Endothelial cell of umbilical vein (primary cell): Measurements from ENCODE around the gene RPH3AL. TPM values are rescaled to one million over a fixed set of nuclear protein-coding genes. Genes with fewer than 3 reads are reported as not detected.

Experiments
- BruUV-seq: library from RNA; stranded (reverse); fragments of 400-500 nt; replicated peaks from 2 replicates; lab custom pipeline; 2021; lab: Mats Ljungman, UMichigan
- CTCF ChIA-PET: fragments of 300-600, 350-600 bp; sonication (Branson Sonifier 250); formaldehyde crosslinking; loops from one replicate; lab custom pipeline; 2021; ENCODE audit warnings: antibody characterized with exemption, inconsistent platforms; lab: Charles Lee
- POLR2A ChIA-PET: fragments of 300-600, 350-600 bp; sonication (Branson Sonifier 250); formaldehyde crosslinking; loops from one replicate; lab custom pipeline; 2021; ENCODE audit warnings: antibody characterized with exemption, inconsistent platforms; lab: Charles Lee
- DNase-seq: peaks from one replicate; pipeline ENCODE4 v3.0.0-alpha.2; 2011; ENCODE audit warnings: low read depth, low spot score
- FAIRE-seq: peaks from 2 replicates; lab custom pipeline; 2011; peaks lifted over from hg19 to GRCh38; lab: Jason Lieb, UNC
- H2AFZ ChIP-seq: 2 replicates; pipeline ENCODE4 v1.6.0; 2012; ENCODE audit warnings: low read depth, low read length, control low read depth, inconsistent platforms
- H3K27ac ChIP-seq: 2 replicates; pipeline ENCODE4 v1.5.1; 2011; ENCODE audit warnings: low read depth, mild to moderate bottlenecking, control low read depth, low read length, moderate library complexity; ENCODE audit not compliant: insufficient read depth
- H3K27me3 ChIP-seq, 2 experiments: 2 replicates each; pipeline versions ENCODE4 v1.6.0 to v1.6.1; 2011; ENCODE audit warnings: low read length in 2 of 2, mixed read lengths in 1 of 2; ENCODE audit not compliant: control insufficient read depth in 2 of 2, insufficient read depth in 2 of 2
- H3K36me3 ChIP-seq, 2 experiments: 2 replicates in 1 of 2; 3 replicates in 1 of 2; pipeline ENCODE4 v1.5.1; 2011; ENCODE audit warnings: low read length in 2 of 2, mild to moderate bottlenecking in 1 of 2, moderate library complexity in 1 of 2; ENCODE audit not compliant: control insufficient read depth in 2 of 2, insufficient read depth in 2 of 2; ENCODE audit errors: extremely low read depth in 1 of 2
- H3K4me1 ChIP-seq: 3 replicates; pipeline ENCODE4 v1.5.1; 2011; ENCODE audit warnings: mild to moderate bottlenecking, low read length; ENCODE audit not compliant: control insufficient read depth, insufficient read depth; ENCODE audit errors: extremely low read depth
- H3K4me2 ChIP-seq: 2 replicates; pipeline ENCODE4 v1.6.1; 2011; ENCODE audit warnings: low read length, control low read depth, mixed read lengths; ENCODE audit not compliant: insufficient read depth
- H3K4me3 ChIP-seq, 3 experiments: fragments of 200-600 bp in 1 of 3; sonication (generic), shearing (Covaris generic) in 1 of 3; replicated peaks in 1 of 3; 2 replicates each; pipeline ENCODE4 v1.5.1; 2011 to 2016; ENCODE audit warnings: control low read depth in 3 of 3, low read length in 3 of 3, mild to moderate bottlenecking in 2 of 3, inconsistent platforms in 1 of 3, low read depth in 1 of 3, moderate library complexity in 1 of 3; ENCODE audit not compliant: insufficient read depth in 1 of 3
- H3K79me2 ChIP-seq: 2 replicates; pipeline ENCODE4 v1.6.0; 2012; ENCODE audit warnings: low read length, inconsistent platforms; ENCODE audit not compliant: control insufficient read depth, insufficient read depth
- H3K9ac ChIP-seq: replicated peaks from 2 replicates; pipeline ENCODE3; 2011; ENCODE audit warnings: low read length, control low read depth; ENCODE audit not compliant: insufficient read depth; ENCODE audit errors: extremely low read depth
- H3K9me1 ChIP-seq: replicated peaks from 3 replicates; pipeline ENCODE4 v1.6.0; 2011; ENCODE audit warnings: mild to moderate bottlenecking, low read length; ENCODE audit not compliant: control insufficient read depth, insufficient read depth; ENCODE audit errors: extremely low read depth
- H3K9me3 ChIP-seq: replicated peaks from 2 replicates; pipeline ENCODE4 v1.5.1; 2012; ENCODE audit warnings: low read length, inconsistent platforms; ENCODE audit not compliant: control insufficient read depth, insufficient read depth
- H4K20me1 ChIP-seq: replicated peaks from 2 replicates; pipeline ENCODE3; 2011; ENCODE audit warnings: mild to moderate bottlenecking, low read length; ENCODE audit not compliant: control insufficient read depth, insufficient read depth; ENCODE audit errors: extremely low read depth
- CTCF ChIP-seq, 2 donors: IDR thresholded peaks; 1 replicate in 1 of 2; 2 replicates in 1 of 2; pipeline ENCODE4 v1.5.1; 2011; ENCODE audit warnings: low read length in 2 of 2, mild to moderate bottlenecking in 2 of 2, moderate library complexity in 2 of 2, control low read depth in 1 of 2, inconsistent platforms in 1 of 2, low read depth in 1 of 2; ENCODE audit not compliant: insufficient read depth in 1 of 2; ENCODE audit errors: extremely low read depth in 1 of 2
- EZH2 ChIP-seq: IDR thresholded peaks from 2 replicates; pipeline ENCODE4 v1.6.1; 2012; ENCODE audit warnings: borderline replicate concordance, low read depth, mild to moderate bottlenecking, moderate library complexity, low read length, inconsistent platforms; ENCODE audit not compliant: severe bottlenecking
- FOS ChIP-seq: IDR thresholded peaks from 2 replicates; pipeline ENCODE4 v1.6.1; 2011; ENCODE audit warnings: mild to moderate bottlenecking, low read length, moderate library complexity, borderline replicate concordance; ENCODE audit not compliant: insufficient read depth
- GATA2 ChIP-seq: IDR thresholded peaks from 2 replicates; pipeline ENCODE4 v1.7.0; 2011; ENCODE audit warnings: low read depth, mild to moderate bottlenecking, moderate library complexity, mixed read lengths, low read length; ENCODE audit not compliant: insufficient read length, insufficient read depth
- JUN ChIP-seq: IDR thresholded peaks from 2 replicates; pipeline ENCODE4 v1.6.1; 2011; ENCODE audit warnings: borderline replicate concordance, low read depth; ENCODE audit not compliant: insufficient read length, insufficient read depth
- MYC ChIP-seq: IDR thresholded peaks from one replicate; pipeline ENCODE4 v1.6.1; 2011; ENCODE audit warnings: mild to moderate bottlenecking, low read depth, low read length
- POLR2A ChIP-seq: IDR thresholded peaks from 2 replicates; pipeline ENCODE4 v1.6.1; 2012; ENCODE audit warnings: low read depth, mild to moderate bottlenecking, control low read depth, low read length
- POLR2AphosphoS5 ChIP-seq: IDR thresholded peaks from 2 replicates; pipeline ENCODE4 v1.6.1; 2012; ENCODE audit warnings: low read depth, mild to moderate bottlenecking, control low read depth, low read length, moderate library complexity; ENCODE audit not compliant: insufficient read depth
- dilution Hi-C: fragments of 300-500 bp; cut with MboI; formaldehyde crosslinking; loops from one replicate; pipeline ENCODE4 v1.15.0; 2019; ENCODE audit warnings: low sequenced_read_pairs; ENCODE audit not compliant: extremely low pct_ligation_motif_present
- intact Hi-C: fragments of 100-400 bp; cut with micrococcal nuclease; formaldehyde crosslinking; loops from one replicate; pipeline ENCODE4 v1.10.0; 2022
- polyA plus RNA-seq, 4 experiments: library from polyadenylated mRNA; depleted of rRNA in 3 of 4; stranded (reverse) in 3 of 4; unstranded in 1 of 4; fragments of >200 nt; gene quantifications; 2 replicates each; pipeline versions ENCODE4 v1.2.1 to v1.2.3, GENCODE V29; 2011 to 2012; ENCODE audit warnings: missing spikeins in 1 of 4
- total RNA-seq: library from RNA; stranded (reverse); gene quantifications from 2 replicates; pipeline ENCODE4 v1.2.3, GENCODE V29; 2021
- TF ChIP-seq, protein P1 (sequence below): IDR thresholded peaks from 2 replicates; pipeline ENCODE4 v1.6.1; 2011; ENCODE audit not compliant: insufficient read depth, insufficient read length

Gene RPH3AL
- total and polyA plus RNA-seq, 2 donors (not counting 3 experiments of a cell fraction or from before 2014, with no cell fraction given): 4.1 to 7.0 TPM

DNA sequence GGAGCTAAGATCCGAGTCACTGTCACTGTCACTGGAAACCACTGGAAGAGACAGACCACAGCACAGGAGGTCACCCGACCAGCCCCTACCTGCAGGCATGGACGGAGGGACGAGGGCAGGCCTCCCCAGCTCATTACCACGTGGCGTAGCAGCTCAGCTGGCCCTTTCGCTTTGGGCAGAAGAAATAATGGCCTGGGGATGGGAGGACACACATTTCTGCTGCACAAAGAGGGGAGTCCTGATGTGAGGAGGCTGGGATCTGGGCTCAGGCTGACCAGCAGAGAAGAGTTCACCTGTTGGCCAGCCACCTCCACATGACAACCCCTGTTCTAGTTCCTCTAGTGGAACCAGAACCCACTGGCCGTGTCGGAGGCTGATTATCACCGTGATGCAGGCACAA lies 132.9 kb downstream of the RPH3AL start:
- Histone ChIP-seq H3K9me3 (no peaks in the 10 kb centered on the region), H3K4me3 (no peak overlapping the region), H3K4me2 (no peak overlapping the region), H3K9ac (no peak overlapping the region), H3K79me2 (no peaks in the 10 kb centered on the region), H3K9me1 (no peaks in the 10 kb centered on the region), H3K4me1 (peaks cover 3% of the 10 kb centered on the region), H3K27me3 (no peaks in the 10 kb centered on the region), H3K27ac (no peak overlapping the region), H3K36me3 (no peaks in the 10 kb centered on the region), H2AFZ (no peak overlapping the region), H4K20me1 (no peaks in the 10 kb centered on the region)
- dilution Hi-C loops: no loop called here
- ChIA-PET POLR2A (no interaction called here), CTCF (no interaction called here)
- intact Hi-C loops: no loop called here
- no peak for FAIRE-seq
- no peak for DNase-seq
- no peak for TF ChIP-seq EZH2
- TF ChIP-seq, protein P1, sequence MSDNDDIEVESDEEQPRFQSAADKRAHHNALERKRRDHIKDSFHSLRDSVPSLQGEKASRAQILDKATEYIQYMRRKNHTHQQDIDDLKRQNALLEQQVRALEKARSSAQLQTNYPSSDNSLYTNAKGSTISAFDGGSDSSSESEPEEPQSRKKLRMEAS: no peak
- TF ChIP-seq POLR2AphosphoS5: no peak
- no peak for TF ChIP-seq POLR2A
- no peak for TF ChIP-seq GATA2
- TF ChIP-seq MYC: no peak
- no peak for TF ChIP-seq JUN
- TF ChIP-seq CTCF (IDR thresholded peaks at IDR 0.05; ENCODE audit: extremely low read depth in 1 of 2, insufficient read depth in 1 of 2, low read depth in 1 of 2, low read length in 2 of 2): no peak
- no peak for TF ChIP-seq FOS
- no TSS peak for BruUV-seq
